ENCODE measurements around the gene TMPRSS2. TPM values are rescaled to one million over a fixed set of nuclear protein-coding genes. Genes with fewer than 3 reads are reported as not detected.

Gene TMPRSS2
- under 0.01 and 7.5 TPM in 2 replicates for total RNA-seq

GRCh38 chr21:41507521-41508414 is at the start of gene TMPRSS2:
Gene TMPRSS2 (minus strand): TSS chr21:41508158. CDS start chr21:41498133, 10,025 bp downstream.

GRCh38 chr21:41425954-41426675 is 81.8 kb downstream of the TMPRSS2 start, which contains the start of gene MX1:
Gene MX1 (plus strand): TSS chr21:41426239. CDS start chr21:41432071, 5,832 bp downstream.

Other genes starting within 250 kb of the TMPRSS2 start
- gene FAM3B, start 191.4 kb downstream of the TMPRSS2 start, total RNA-seq = 0.28 TPM in 1 of 2 replicates, not detected in the other
- 0.34 and 0.93 TPM in 2 replicates for gene MX2, start 146.1 kb downstream of the TMPRSS2 start, total RNA-seq
- gene MX1, start 81.9 kb downstream of the TMPRSS2 start, total RNA-seq = 7.2 and 7.9 TPM in 2 replicates

Measured in nasal cavity respiratory epithelium epithelial cell of viscerocranial mucosa (primary cell).